Measurements from ENCODE around the gene SP1. TPM values are rescaled to one million over a fixed set of nuclear protein-coding genes. Genes with fewer than 3 reads are reported as not detected.
A peak's percentile ranks its signal among the peaks of the same experiment; 100 is the strongest.

SP1 gene
- total RNA-seq, 1 donor from 2014 or later = 69.5 TPM

- H3K4me3 Mint-ChIP-seq (ENCODE audit: unreplicated experiment) = peak overlapping the region; percentile 72
- peaks cover 10% of the 10 kb centered on the region for H3K27me3 Mint-ChIP-seq (ENCODE audit: unreplicated experiment)
- TF ChIP-seq CTCF (IDR thresholded peaks at IDR 0.05; ENCODE audit: unreplicated experiment) = no peak
- H3K36me3 Mint-ChIP-seq (ENCODE audit: low read depth, unreplicated experiment) = no peaks in the 10 kb centered on the region
- DNase-seq (ENCODE audit: low spot score) = peak; percentile 52
- peak overlapping the region; percentile 69 for H3K27ac Mint-ChIP-seq (ENCODE audit: unreplicated experiment)
- H3K9me3 Mint-ChIP-seq (ENCODE audit: unreplicated experiment) = no peaks in the 10 kb centered on the region
- H3K4me1 Mint-ChIP-seq (ENCODE audit: unreplicated experiment) = peaks cover 37% of the 10 kb centered on the region
Observed at GRCh38 chr12:53345486-53346188, 34.3 kb upstream of the SP1 start.

- Mint-ChIP-seq H3K4me1 (ENCODE audit: unreplicated experiment) (peaks cover 29% of the 10 kb centered on the region), H3K27ac (ENCODE audit: unreplicated experiment) (peak overlapping the region; percentile 25), H3K4me3 (ENCODE audit: unreplicated experiment) (no peak overlapping the region)
Observed at GRCh38 chr12:53346491-53346890, 33.5 kb upstream of the SP1 start.

GRCh38 chr12:53347905-53348304, 32.1 kb upstream of the SP1 start:
- H3K36me3 Mint-ChIP-seq (ENCODE audit: low read depth, unreplicated experiment) = no peaks in the 10 kb centered on the region
- no peak overlapping the region for H3K27ac Mint-ChIP-seq (ENCODE audit: unreplicated experiment)
- no peak for TF ChIP-seq CTCF (IDR thresholded peaks at IDR 0.05; ENCODE audit: unreplicated experiment)
- H3K9me3 Mint-ChIP-seq (ENCODE audit: unreplicated experiment) = no peaks in the 10 kb centered on the region
- peaks cover 36% of the 10 kb centered on the region for H3K4me1 Mint-ChIP-seq (ENCODE audit: unreplicated experiment)
- no peak for DNase-seq (ENCODE audit: low spot score)
- H3K4me3 Mint-ChIP-seq (ENCODE audit: unreplicated experiment) = no peak overlapping the region
- H3K27me3 Mint-ChIP-seq (ENCODE audit: unreplicated experiment) = peaks cover 7% of the 10 kb centered on the region

More at GRCh38 chr12:53346491-53346890, 33.5 kb upstream of the SP1 start:
- H3K27me3 Mint-ChIP-seq (ENCODE audit: unreplicated experiment) = peaks cover 8% of the 10 kb centered on the region
- H3K36me3 Mint-ChIP-seq (ENCODE audit: low read depth, unreplicated experiment) = no peaks in the 10 kb centered on the region
- no peak for DNase-seq (ENCODE audit: low spot score)
- TF ChIP-seq CTCF (IDR thresholded peaks at IDR 0.05; ENCODE audit: unreplicated experiment) = no peak
- H3K9me3 Mint-ChIP-seq (ENCODE audit: unreplicated experiment) = no peaks in the 10 kb centered on the region

- Mint-ChIP-seq H3K36me3 (ENCODE audit: low read depth, unreplicated experiment) (no peaks in the 10 kb centered on the region), H3K27me3 (ENCODE audit: unreplicated experiment) (peaks cover 2% of the 10 kb centered on the region), H3K4me1 (ENCODE audit: unreplicated experiment) (peaks cover 13% of the 10 kb centered on the region), H3K9me3 (ENCODE audit: unreplicated experiment) (no peaks in the 10 kb centered on the region), H3K4me3 (ENCODE audit: unreplicated experiment) (no peak overlapping the region), H3K27ac (ENCODE audit: unreplicated experiment) (peak overlapping the region; percentile 0)
- TF ChIP-seq CTCF (IDR thresholded peaks at IDR 0.05; ENCODE audit: unreplicated experiment) = peak; percentile 85
- peak; percentile 80 for DNase-seq (ENCODE audit: low spot score)
Observed at GRCh38 chr12:53352331-53353256, 27.4 kb upstream of the SP1 start.
